ENCODE measurements around the gene BMPR1B.

The BMPR1B gene

DNA sequence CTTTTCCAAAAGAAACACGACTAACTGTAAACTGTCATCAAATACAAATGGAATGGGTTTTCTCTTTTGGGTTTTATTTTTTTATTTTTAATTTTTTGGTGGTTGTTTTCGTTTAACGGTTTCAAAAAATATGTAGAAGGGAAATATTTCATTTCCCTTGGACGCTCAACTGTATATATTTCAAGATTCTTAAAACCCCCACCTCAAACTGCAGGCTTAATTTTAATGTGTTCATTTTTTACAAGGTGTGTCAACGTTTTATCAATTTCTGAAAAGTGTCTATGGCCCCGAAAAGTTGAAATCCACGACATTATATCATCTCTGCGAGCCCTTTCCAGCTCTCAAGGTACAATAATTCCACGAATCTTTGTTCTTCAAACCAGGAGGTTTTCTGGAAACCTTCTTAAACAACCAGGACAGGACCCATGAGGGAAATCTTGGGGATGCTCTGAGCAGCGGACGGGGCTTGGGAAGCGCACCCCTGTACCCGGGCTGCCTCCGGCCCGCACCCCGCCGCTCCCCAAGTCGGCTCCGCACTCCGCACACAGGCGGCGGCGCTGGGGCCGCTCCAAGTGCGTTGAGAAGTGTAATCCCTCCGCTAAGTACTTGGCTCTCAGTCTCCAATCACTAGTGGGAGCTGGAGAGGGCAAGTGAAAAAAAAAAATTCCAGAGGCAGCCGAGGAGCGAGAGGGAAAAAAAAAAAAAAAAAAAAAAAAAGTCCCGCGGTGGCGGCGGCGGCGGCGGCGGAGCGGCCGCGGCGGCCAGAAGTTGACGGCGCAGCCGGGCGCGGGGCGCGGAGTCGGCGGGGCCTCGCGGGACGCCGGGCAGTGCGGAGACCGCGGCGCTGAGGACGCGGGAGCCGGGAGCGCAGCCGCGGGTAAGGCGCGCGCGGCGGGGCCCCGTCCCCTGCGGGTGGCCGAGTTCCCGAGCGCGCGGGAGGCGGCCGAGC lies at the start of gene BMPR1B:
Gene BMPR1B, plus strand, starts transcription at position 764 of the 949 bp plus-strand sequence. CDS start 346,470 bp downstream, outside the sequence.
- no peak for DNase-seq

GRCh38 chr4:94711635-94712034 lies 46.1 kb upstream of the BMPR1B start:
- DNase-seq: no peak

GRCh38 chr4:94714365-94715160 lies 43.2 kb upstream of the BMPR1B start:
- no peak for DNase-seq

GRCh38 chr4:94715726-94716125 lies 42.0 kb upstream of the BMPR1B start:
- no peak for DNase-seq

DNA sequence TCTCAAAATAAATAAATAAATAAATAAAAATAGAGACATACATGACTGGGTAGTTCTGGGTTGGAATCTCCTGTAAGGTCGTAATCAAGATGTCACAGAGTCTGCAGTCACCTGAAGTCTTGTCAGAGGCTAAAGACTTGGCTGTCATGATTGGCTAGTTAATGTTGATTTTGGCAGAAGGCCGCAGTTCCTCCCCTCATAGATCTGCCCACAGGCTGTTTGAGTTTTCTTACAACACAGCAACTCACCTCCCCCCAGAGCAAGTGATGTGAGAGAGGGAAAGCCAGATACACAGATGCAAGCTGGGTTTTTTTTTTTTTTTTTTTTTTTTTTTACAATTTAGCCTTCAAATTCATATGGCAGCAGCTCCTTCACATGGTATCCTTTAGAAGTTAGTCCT lies 36.4 kb upstream of the BMPR1B start:
- DNase-seq: no peak

GRCh38 chr4:94722270-94722669 lies 35.5 kb upstream of the BMPR1B start:
- DNase-seq: no peak

- DNase-seq: no peak
Measured at GRCh38 chr4:94722748-94723147, 35.0 kb upstream of the BMPR1B start.

GRCh38 chr4:94724016-94724790 lies 33.6 kb upstream of the BMPR1B start:
- DNase-seq: no peak

DNA sequence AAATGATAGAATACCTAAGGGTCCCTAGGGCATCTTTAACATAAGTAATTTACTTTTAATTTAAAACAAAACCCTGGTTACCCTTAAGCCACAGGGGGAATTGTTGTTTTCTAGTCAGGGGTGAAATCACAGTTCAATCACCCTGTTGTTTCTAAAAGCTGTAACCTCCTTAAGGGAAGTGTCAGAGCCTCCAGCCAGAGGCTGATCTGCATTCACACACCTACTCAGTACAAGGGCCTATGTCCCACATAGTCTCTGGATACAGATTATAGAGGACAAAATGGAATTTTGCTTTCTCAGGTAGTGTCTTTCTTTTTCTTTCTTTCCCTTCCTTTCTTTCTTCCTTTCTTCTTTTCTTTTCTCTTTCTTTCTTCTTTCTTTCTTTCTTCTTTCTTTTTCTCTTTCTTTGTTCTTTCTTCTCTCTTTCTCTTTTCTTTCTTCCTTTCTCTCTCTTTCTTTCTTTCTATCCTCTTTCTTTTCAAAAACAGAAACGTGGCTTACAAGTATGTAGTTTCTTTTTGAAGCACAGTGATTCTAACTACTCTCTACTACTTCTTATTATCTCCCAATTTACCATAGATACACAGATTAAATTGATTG lies 31.1 kb upstream of the BMPR1B start:
- DNase-seq: no peak

DNA sequence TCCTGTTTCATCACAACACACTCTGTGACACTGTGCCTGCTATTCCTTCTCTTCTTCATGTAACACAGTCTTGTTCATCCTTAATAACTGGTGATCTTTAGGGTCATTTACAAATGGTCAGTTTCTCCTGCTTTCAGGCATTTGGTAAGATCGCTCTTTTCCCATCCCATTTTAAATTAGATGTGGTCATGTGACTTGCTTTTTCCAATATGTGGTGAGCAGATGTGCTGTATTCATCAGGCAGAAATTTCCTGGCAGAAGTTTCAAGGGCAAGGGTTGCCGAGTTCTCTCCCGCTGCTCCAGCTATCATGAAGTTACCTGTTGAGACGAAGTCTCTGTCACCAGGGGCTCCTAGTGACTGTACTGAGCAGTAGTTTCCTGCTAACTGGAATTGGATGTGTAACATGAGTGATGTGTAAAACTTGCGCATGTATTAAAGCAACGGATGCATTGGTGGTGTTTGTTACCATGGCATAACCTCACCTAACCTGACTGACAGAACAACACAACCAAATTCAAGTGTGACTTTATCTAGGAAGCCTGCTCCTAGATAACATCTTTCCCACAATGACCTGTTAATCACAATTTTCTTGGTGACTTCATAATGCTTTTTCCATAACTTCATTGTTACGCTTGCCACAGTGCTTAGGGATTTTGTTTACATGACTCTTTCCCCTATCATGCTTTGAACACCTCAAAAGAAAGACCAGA lies 29.5 kb upstream of the BMPR1B start:
- DNase-seq: no peak

DNA sequence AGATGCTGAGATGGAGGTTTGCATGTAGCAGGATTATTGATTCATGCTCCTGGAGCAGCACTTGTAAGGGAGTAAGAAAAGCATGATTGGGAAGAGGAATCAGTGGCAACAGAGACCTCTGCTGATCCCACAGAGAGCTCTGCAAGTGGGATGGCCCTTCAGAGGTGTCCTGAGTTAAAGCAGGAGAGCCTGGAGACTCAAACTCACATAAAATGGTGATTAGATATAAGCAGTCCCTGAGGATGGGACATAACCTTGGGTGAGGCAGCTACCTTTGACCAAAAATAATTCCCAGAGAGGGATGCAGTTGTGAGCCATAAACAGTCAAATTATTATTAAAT lies 25.4 kb upstream of the BMPR1B start:
- no peak for DNase-seq

DNA sequence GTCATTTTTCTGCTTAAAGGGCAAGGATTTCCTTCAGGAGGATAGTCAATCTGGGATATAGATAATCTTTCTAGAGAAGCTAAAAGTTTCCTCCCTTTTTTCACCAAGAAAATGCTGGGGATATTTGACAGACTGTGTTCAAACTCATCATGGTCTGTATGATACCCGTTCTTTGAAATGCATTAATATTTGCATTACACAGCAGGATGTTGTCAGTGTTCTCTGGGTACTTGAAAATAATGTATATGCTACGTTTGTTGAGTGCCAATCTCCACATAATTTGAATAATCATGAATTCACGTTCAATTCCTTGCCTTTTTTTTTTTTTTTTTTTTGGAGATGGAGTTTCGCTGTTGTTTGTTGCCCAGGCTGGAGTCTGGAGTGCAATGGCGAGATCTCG lies 18.0 kb upstream of the BMPR1B start:
- DNase-seq: no peak

DNA sequence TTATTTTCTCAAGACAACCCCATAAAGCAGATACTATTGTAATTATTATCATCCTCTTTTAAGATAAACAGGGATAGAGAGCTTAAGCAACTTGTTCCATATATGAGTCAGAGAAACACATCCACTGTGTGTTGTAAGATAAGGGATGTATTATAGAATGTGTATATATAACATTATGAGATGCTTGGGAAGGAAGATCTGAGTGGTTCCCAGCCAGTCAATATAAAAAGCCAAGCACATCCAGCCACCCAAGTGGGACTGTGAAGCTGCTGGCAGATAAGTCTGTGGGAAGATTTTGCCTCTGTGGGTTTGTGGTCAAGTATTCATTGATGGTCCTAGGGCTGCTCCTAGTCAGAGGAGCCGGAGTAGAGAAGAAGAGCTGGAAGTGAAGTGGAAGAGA lies 16.5 kb upstream of the BMPR1B start:
- no peak for DNase-seq

GRCh38 chr4:94743838-94744237 lies 13.9 kb upstream of the BMPR1B start:
- DNase-seq: no peak

DNA sequence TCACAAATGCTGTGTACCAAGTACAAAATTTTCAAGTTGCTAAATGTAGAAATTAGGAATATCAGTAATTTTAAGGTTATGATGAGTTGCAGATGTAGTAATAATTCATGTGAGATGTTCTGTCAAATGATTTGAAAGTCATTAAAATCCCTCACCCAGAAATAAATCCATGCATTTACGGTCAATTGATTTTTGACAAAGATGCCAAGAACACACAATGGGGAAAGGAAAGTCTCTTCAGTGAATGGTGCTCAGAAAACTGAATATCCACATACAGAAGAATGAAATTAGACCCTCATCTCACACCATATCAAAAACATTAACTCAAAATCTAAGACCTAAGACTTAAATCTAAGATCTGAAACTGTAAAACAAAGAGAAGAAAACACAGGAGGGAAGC lies 12.9 kb upstream of the BMPR1B start:
- DNase-seq: no peak

GRCh38 chr4:94746746-94747145 lies 11.0 kb upstream of the BMPR1B start:
- no peak for DNase-seq

DNA sequence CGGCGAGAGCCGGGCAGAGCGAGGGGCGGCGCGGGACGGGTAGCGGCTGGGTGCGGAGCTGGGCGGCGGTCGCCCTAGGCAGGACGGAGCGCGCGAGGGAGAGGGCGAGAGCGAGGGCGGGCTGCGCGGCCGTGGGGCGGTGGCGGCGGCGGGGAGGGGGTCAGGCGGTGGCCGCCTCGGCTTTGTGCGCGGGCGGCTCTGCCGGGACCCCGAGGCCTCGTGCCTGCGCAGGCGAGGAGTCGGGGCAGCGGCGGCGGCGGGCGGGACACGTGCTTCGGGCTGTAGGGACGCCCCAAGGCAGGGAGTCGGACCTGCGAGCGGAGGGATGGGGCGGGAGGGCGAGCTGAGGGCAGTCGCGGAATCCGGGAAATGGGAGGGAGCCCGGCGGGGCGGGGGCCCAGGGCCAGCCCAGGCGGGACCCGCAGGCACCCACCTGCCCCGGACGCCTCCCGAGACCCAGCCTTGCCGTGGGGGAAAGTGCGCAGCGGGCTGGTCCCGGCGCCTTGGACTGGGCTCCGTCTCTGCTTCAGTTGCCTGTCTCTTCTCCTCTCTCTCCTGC lies 465 bp downstream of the BMPR1B start:
- DNase-seq: no peak

GRCh38 chr4:94758700-94759399 lies 1.1 kb downstream of the BMPR1B start:
- no peak for DNase-seq

DNA sequence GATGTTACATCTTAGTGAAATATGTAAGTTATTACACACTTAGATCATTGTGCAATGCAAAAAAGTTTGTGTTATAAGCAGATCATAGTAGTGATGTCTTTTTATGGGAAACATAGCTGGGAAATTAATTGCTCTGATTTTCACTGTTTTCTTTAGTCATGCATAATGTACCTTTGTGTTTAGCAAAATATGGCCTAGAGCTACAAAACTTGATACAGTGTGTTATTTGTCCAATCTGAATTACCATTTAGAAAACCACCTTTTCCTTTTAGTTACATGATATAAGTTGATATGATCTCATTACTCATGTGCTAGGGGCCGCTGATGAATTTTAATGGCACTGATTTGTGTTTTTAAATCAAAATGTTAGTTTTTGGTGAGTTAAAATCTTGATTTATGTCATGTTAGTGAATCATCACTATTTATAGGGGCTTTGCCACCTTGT lies 2.0 kb downstream of the BMPR1B start:
- no peak for DNase-seq

DNA sequence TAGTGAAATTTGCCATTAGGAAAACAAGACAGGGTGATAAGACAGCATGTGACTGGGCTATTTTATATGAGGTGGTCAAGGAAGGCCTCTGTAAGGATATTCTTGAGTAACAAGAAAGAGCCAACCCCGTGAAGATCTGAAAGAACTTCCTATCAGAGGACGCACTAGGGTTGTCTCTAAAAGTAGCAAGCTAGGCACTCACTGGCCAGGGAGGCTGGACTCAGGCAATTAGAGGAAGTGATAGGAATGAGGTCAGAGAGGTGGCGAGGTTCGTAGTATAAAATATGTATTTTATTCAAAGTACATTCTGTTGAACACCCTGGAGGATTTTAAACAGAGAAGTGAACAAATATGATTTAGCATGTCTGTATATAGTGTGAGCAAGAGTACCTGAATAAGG lies 4.6 kb downstream of the BMPR1B start:
- no peak for DNase-seq

- no peak for DNase-seq
Measured at GRCh38 chr4:94763005-94763404, 5.2 kb downstream of the BMPR1B start.

All from cerebellar nuclear complex (tissue), 1 donor.